ENCODE data around the gene SPATS2. TPM values are rescaled to one million over a fixed set of nuclear protein-coding genes. Genes with fewer than 3 reads are reported as not detected.
A peak's percentile ranks its signal among the peaks of the same experiment; 100 is the strongest.
"Not testable (repeated sequence)": the region's sequence is repeated elsewhere in the genome, so short reads cannot be mapped to it uniquely, and the experiment has no call there.

SPATS2 gene
- total RNA-seq, result 5.9 TPM

GRCh38 chr12:49367381-49368239 is at the start of gene SPATS2:
SPATS2 (plus strand) TSS chr12:49367462; CDS start chr12:49461013, 93,551 bp downstream.
- DNase-seq (ENCODE audit: low spot score) (no peak), ATAC-seq (no peak)

GRCh38 chr12:49320411-49321103 is 46.7 kb upstream of the SPATS2 start:
- not testable (repeated sequence) for DNase-seq (ENCODE audit: low spot score); ATAC-seq

GRCh38 chr12:49322367-49322707 is 44.9 kb upstream of the SPATS2 start:
- no peak for ATAC-seq
- no peak for DNase-seq (ENCODE audit: low spot score)

GRCh38 chr12:49322708-49323523 is 44.3 kb upstream of the SPATS2 start, which contains the start of gene TROAP:
TROAP (plus strand) TSS chr12:49323255; CDS start chr12:49323609, 354 bp downstream.
- DNase-seq (ENCODE audit: low spot score), result peak; percentile 96
- peak; percentile 98 for ATAC-seq

GRCh38 chr12:49323524-49324097 is 43.7 kb upstream of the SPATS2 start:
- ATAC-seq, result no peak

GRCh38 chr12:49325606-49326005 is 41.7 kb upstream of the SPATS2 start:
- no peak for ATAC-seq
- peak; percentile 22 for DNase-seq (ENCODE audit: low spot score)

More at GRCh38 chr12:49323524-49324097, 43.7 kb upstream of the SPATS2 start:
- no peak for DNase-seq (ENCODE audit: low spot score)

- DNase-seq (ENCODE audit: low spot score) (no peak), ATAC-seq (no peak)
Observed at GRCh38 chr12:49327368-49327767, 39.9 kb upstream of the SPATS2 start.

- ATAC-seq, result no peak
- no peak for DNase-seq (ENCODE audit: low spot score)
Observed at GRCh38 chr12:49327887-49328286, 39.4 kb upstream of the SPATS2 start.

- DNase-seq (ENCODE audit: low spot score) (peak; percentile 21), ATAC-seq (no peak)
Observed at GRCh38 chr12:49328816-49329215, 38.4 kb upstream of the SPATS2 start.

GRCh38 chr12:49330032-49330619 is 37.1 kb upstream of the SPATS2 start:
- ATAC-seq (no peak), DNase-seq (ENCODE audit: low spot score) (peak; percentile 36)

- ATAC-seq, result no peak
Observed at GRCh38 chr12:49330631-49331379, 36.5 kb upstream of the SPATS2 start.

GRCh38 chr12:49331380-49332222 is 35.7 kb upstream of the SPATS2 start:
- peak; percentile 98 for ATAC-seq
- DNase-seq (ENCODE audit: low spot score), result peak; percentile 73

More at GRCh38 chr12:49330631-49331379, 36.5 kb upstream of the SPATS2 start:
- DNase-seq (ENCODE audit: low spot score), result peak; percentile 40

GRCh38 chr12:49332441-49332861 is 34.8 kb upstream of the SPATS2 start:
- no peak for ATAC-seq
- DNase-seq (ENCODE audit: low spot score), result no peak

GRCh38 chr12:49332891-49333371 is 34.3 kb upstream of the SPATS2 start:
- DNase-seq (ENCODE audit: low spot score), result peak; percentile 34

GRCh38 chr12:49333778-49334177 is 33.5 kb upstream of the SPATS2 start:
- not testable (repeated sequence) for ATAC-seq
- DNase-seq (ENCODE audit: low spot score), result peak; percentile 23

More at GRCh38 chr12:49332891-49333371, 34.3 kb upstream of the SPATS2 start:
- ATAC-seq, result no peak

- ATAC-seq (no peak), DNase-seq (ENCODE audit: low spot score) (no peak)
Observed at GRCh38 chr12:49334226-49334625, 33.0 kb upstream of the SPATS2 start.

- no peak for ATAC-seq
- DNase-seq (ENCODE audit: low spot score), result no peak
Observed at GRCh38 chr12:49334681-49335080, 32.6 kb upstream of the SPATS2 start.
